HEK293T (cell line): Measurements from ENCODE around the gene CXXC5.

ENCODE experiments used
- CTCF ChIA-PET: fragments of 350-600 bp; formaldehyde crosslinking; extraction: SDS; loops from one replicate; lab custom pipeline; 2021; ENCODE audit warnings: antibody characterized with exemption, inconsistent platforms; lab: Yijun Ruan, JAX
- POLR2A ChIA-PET: fragments of 350-600 bp; formaldehyde crosslinking; extraction: SDS; loops from one replicate; lab custom pipeline; 2020; ENCODE audit warnings: antibody characterized with exemption, inconsistent platforms; lab: Yijun Ruan, JAX
- DNase-seq: peaks from one replicate; pipeline ENCODE4 v3.0.0; 2012; ENCODE audit warnings: mixed read lengths; ENCODE audit errors: extremely low spot score
- ARNT ChIP-seq: fragments of 450-650 bp; IDR thresholded peaks from 2 replicates; pipeline ENCODE4 v1.6.1; 2017; ENCODE audit warnings: mild to moderate bottlenecking
- BHLHE40 ChIP-seq: fragments of 450-650 bp; IDR thresholded peaks from 2 replicates; pipeline ENCODE4 v1.6.1; 2016; ENCODE audit warnings: mild to moderate bottlenecking, moderate library complexity, borderline replicate concordance
- CTBP1 ChIP-seq: fragments of 450-650 bp; IDR thresholded peaks from 2 replicates; pipeline ENCODE4 v1.6.1; 2016; ENCODE audit warnings: borderline replicate concordance
- ELF4 ChIP-seq: fragments of 450-650 bp; IDR thresholded peaks from 2 replicates; pipeline ENCODE4 v1.6.1; 2017; ENCODE audit warnings: antibody characterized with exemption
- FOXA1 ChIP-seq: fragments of 450-650 bp; IDR thresholded peaks from 2 replicates; pipeline ENCODE4 v1.6.1; 2016; ENCODE audit warnings: mild to moderate bottlenecking
- FOXK2 ChIP-seq: fragments of 450-650 bp; IDR thresholded peaks from 2 replicates; pipeline ENCODE4 v1.6.1; 2016; ENCODE audit warnings: mild to moderate bottlenecking
- FOXM1 ChIP-seq: fragments of 450-650 bp; IDR thresholded peaks from 2 replicates; pipeline ENCODE4 v1.6.1; 2017; ENCODE audit warnings: mild to moderate bottlenecking, borderline replicate concordance
- HDGF ChIP-seq: fragments of 450-650 bp; IDR thresholded peaks from 2 replicates; pipeline ENCODE4 v1.6.1; 2017; ENCODE audit warnings: antibody characterized with exemption, borderline replicate concordance
- L3MBTL2 ChIP-seq: fragments of 450-650 bp; conservative IDR thresholded peaks from 2 replicates; pipeline ENCODE4 v1.6.1; 2016; ENCODE audit warnings: mild to moderate bottlenecking
- LEF1 ChIP-seq: fragments of 450-650 bp; IDR thresholded peaks from 2 replicates; pipeline ENCODE4 v1.6.1; 2017; ENCODE audit warnings: mild to moderate bottlenecking, borderline replicate concordance
- NFRKB ChIP-seq: fragments of 450-650 bp; IDR thresholded peaks from 2 replicates; pipeline ENCODE4 v1.6.1; 2016; ENCODE audit warnings: mild to moderate bottlenecking, moderate library complexity
- SP1 ChIP-seq: fragments of 450-650 bp; IDR thresholded peaks from 2 replicates; pipeline ENCODE4 v1.6.1; 2017
- SUZ12 ChIP-seq: fragments of 450-650 bp; IDR thresholded peaks from 2 replicates; pipeline ENCODE4 v1.6.1; 2016; ENCODE audit warnings: mild to moderate bottlenecking
- TARDBP ChIP-seq: fragments of 450-650 bp; IDR thresholded peaks from 2 replicates; pipeline ENCODE4 v1.6.1; 2016
- ZNF384 ChIP-seq: fragments of 450-650 bp; IDR thresholded peaks from 2 replicates; pipeline ENCODE4 v1.6.1; 2016
- TF ChIP-seq, protein P1 (sequence below): fragments of 450-650 bp; IDR thresholded peaks from 2 replicates; pipeline ENCODE4 v1.6.1; 2016

The CXXC5 gene

DNA sequence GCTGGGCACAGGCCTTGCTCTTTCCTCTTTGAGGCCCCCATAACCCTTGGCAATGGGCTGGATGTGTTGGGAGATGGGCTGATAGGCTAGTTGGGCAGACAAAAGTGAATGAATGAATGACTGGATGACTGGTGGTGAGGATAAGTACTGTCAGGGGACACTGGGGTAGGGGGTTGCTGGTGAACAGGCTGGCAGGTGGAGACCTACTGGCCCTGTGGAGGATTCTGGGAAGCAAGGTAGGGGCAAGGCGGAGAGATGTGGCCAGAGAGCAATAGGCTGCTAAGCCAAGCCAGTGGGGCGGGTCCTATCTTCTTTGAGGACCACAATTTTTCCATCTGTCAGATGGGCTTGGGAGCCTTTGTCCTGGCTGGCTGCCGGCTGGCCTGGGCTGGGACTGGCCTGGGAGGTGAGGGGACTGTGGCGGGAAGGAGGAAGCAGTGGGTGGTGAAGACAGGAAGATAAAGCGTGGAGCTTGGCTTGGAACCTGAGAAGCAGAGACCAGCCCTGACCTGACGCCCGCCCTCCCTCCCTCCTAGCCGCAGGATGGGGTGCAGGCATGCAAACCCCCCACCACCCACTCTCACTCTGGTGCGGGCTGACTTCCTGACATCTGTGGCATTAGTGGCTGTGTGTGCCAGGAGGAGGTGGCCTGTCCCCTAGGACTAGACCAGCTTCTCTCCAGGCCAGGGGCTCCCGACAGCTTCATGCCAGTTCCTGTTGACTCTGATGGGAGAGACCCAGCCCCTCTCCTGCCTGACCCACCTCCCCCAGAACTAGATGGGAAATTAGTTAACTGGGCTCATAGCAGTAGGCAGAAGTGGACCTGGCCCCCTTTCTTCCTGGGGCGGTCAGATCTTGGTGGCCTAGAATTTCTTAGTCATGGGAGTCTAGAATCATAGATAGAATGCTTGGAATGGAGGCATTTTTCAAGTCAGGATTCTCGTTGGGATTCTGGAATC, 9.5 kb downstream of the CXXC5 start:
- ChIA-PET POLR2A (no interaction called here), CTCF (interaction anchor here (0.7 kb wide), 1 partner anchor 125 kb away, joined by 3 read pairs; no protein-coding TSS in a partner anchor)
- no peak for TF ChIP-seq TARDBP
- TF ChIP-seq LEF1, result no peak
- no peak for DNase-seq

- CTCF ChIA-PET, result no interaction called here
- DNase-seq, result no peak
- POLR2A ChIA-PET, result no interaction called here
- TF ChIP-seq NFRKB (no peak), HDGF (no peak), SUZ12 (no peak), TARDBP (no peak), BHLHE40 (no peak), L3MBTL2 (no peak)
- TF ChIP-seq, protein P1, sequence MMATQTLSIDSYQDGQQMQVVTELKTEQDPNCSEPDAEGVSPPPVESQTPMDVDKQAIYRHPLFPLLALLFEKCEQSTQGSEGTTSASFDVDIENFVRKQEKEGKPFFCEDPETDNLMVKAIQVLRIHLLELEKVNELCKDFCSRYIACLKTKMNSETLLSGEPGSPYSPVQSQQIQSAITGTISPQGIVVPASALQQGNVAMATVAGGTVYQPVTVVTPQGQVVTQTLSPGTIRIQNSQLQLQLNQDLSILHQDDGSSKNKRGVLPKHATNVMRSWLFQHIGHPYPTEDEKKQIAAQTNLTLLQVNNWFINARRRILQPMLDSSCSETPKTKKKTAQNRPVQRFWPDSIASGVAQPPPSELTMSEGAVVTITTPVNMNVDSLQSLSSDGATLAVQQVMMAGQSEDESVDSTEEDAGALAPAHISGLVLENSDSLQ, result no peak
Measured at GRCh38 chr5:139658501-139658927, 10.4 kb downstream of the CXXC5 start.

DNA sequence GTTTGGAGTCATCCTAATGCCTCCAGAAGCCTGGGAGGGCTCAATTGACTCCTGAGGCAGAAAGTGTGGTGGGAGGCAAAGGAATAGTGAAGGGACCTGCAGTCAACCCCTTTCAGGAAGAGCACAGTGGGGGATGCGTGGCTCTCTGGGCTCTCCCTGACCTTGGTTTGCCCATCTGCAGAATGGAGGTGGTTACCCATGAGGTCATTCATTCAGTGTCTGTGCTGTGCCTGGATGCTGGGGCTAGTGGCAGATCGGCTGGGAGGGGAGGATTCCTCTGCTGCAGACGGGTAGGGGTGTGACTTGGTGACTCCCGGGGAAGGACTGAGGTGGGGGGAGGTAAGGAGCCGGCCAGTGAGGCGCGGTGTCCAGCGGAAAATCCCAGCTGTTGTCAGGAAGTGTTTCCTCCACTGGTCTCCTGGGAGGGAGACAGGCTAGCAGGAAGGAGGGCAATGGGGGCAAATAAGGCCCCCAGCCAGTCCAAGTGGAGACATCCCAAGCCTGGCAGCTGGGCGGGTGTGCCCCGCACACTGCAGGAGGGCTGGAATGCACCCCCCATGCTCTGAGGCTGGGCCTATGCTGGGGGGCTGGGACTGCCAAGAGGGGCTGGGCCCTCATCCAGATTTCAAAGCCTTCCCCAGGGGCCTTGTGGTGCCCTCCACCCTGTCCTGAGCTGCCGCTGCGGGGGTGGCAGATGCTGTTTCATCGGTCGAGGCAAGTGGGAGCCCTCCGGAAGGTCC, 10.9 kb downstream of the CXXC5 start:
- no peak for TF ChIP-seq BHLHE40
- no peak for TF ChIP-seq FOXM1
- no peak for TF ChIP-seq ARNT
- TF ChIP-seq CTBP1, result no peak
- no peak for TF ChIP-seq ZNF384
- no peak for TF ChIP-seq FOXA1
- no peak for TF ChIP-seq NFRKB
- TF ChIP-seq HDGF, result no peak
- no peak for TF ChIP-seq TARDBP
- no peak for TF ChIP-seq LEF1
- TF ChIP-seq SP1, result no peak
- no peak for TF ChIP-seq L3MBTL2
- no peak for TF ChIP-seq SUZ12
- no peak for TF ChIP-seq FOXK2
- TF ChIP-seq, protein P1, result no peak
- no peak for TF ChIP-seq ELF4
- DNase-seq, result no peak
- POLR2A ChIA-PET, result no interaction called here
- CTCF ChIA-PET, result no interaction called here

DNA sequence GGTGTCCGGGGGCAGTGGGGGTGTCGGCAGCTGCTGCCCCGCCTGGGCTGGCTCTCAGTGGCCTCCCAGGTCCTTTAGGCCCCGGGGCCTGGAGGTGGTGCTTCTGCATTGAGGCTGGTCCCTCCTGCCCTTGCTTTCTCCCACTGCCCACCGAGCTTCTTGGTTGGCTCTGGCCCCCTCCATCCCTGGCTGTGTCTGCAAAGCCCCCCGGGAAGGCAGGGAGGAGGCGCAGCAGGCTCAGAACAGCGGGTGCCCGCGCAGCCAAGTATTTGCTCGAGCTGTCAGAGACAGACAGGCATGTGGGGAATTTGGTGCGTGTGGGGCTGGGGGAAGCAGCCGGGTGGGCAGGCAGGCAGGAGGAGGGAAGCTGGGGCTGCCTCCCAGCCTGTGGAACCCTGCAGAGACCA, 11.5 kb downstream of the CXXC5 start:
- POLR2A ChIA-PET, result no interaction called here
- TF ChIP-seq CTBP1, result no peak
- TF ChIP-seq ZNF384, result no peak
- no peak for TF ChIP-seq NFRKB
- no peak for TF ChIP-seq FOXA1
- TF ChIP-seq ELF4, result no peak
- no peak for TF ChIP-seq TARDBP
- TF ChIP-seq L3MBTL2, result no peak
- no peak for TF ChIP-seq LEF1
- CTCF ChIA-PET, result interaction anchor here (0.6 kb wide), 1 partner anchor 87 kb away, joined by 4 read pairs; no protein-coding TSS in a partner anchor
- DNase-seq, result no peak

GRCh38 chr5:139660105-139660922, 12.2 kb downstream of the CXXC5 start:
- CTCF ChIA-PET, result interaction anchor here (0.6 to 0.8 kb wide), 2 partner anchors 10 to 88 kb away, joined by 3 to 4 read pairs; no protein-coding TSS in a partner anchor
- POLR2A ChIA-PET, result no interaction called here
- TF ChIP-seq FOXA1 (no peak), ZNF384 (no peak)
- no peak for DNase-seq

- TF ChIP-seq FOXM1, result no peak
- TF ChIP-seq L3MBTL2, result no peak
- no peak for TF ChIP-seq TARDBP
- no peak for TF ChIP-seq BHLHE40
- no peak for TF ChIP-seq SP1
- TF ChIP-seq HDGF, result no peak
- TF ChIP-seq, protein P1, result no peak
- TF ChIP-seq NFRKB, result no peak
- TF ChIP-seq ZNF384, result no peak
- TF ChIP-seq FOXK2, result no peak
- TF ChIP-seq ELF4, result no peak
- no peak for TF ChIP-seq SUZ12
- TF ChIP-seq CTBP1, result no peak
- TF ChIP-seq ARNT, result no peak
- TF ChIP-seq LEF1, result no peak
- no peak for TF ChIP-seq FOXA1
- CTCF ChIA-PET, result interaction anchor here (0.8 kb wide), 1 partner anchor 9 kb away, joined by 3 read pairs; no protein-coding TSS in a partner anchor
- POLR2A ChIA-PET, result no interaction called here
- DNase-seq, result no peak
Measured at GRCh38 chr5:139660923-139661814, 13.0 kb downstream of the CXXC5 start.
